Measurements from ENCODE around the gene TMEM266.

The TMEM266 gene

DNA sequence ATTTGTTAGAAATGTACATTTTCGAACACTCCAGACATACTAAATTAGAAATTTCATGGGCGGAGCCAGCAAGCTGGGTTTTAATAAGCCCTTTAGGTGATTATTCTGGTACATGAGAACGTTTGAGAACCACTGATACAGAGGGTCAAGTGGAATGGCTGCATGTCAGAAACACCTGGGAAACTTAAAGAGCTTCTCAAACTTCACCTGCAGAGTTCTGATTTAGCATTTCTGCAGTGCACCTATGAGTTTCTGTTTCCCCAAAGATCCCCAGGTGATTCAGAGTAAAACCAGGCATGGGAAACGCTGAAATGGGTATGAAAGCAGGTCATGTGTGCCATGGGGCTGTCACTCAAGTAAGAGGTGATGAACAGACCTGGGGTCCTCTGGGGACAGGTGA, 68.1 kb downstream of the TMEM266 start:
- H3K4me3 ChIP-seq (ENCODE audit: low read length): no peak overlapping the region
- DNase-seq (ENCODE audit: low read depth): no peak
- TF ChIP-seq, protein P1, sequence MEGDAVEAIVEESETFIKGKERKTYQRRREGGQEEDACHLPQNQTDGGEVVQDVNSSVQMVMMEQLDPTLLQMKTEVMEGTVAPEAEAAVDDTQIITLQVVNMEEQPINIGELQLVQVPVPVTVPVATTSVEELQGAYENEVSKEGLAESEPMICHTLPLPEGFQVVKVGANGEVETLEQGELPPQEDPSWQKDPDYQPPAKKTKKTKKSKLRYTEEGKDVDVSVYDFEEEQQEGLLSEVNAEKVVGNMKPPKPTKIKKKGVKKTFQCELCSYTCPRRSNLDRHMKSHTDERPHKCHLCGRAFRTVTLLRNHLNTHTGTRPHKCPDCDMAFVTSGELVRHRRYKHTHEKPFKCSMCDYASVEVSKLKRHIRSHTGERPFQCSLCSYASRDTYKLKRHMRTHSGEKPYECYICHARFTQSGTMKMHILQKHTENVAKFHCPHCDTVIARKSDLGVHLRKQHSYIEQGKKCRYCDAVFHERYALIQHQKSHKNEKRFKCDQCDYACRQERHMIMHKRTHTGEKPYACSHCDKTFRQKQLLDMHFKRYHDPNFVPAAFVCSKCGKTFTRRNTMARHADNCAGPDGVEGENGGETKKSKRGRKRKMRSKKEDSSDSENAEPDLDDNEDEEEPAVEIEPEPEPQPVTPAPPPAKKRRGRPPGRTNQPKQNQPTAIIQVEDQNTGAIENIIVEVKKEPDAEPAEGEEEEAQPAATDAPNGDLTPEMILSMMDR (conservative IDR thresholded peaks at IDR 0.05; ENCODE audit: low read depth, low read length): no peak

DNA sequence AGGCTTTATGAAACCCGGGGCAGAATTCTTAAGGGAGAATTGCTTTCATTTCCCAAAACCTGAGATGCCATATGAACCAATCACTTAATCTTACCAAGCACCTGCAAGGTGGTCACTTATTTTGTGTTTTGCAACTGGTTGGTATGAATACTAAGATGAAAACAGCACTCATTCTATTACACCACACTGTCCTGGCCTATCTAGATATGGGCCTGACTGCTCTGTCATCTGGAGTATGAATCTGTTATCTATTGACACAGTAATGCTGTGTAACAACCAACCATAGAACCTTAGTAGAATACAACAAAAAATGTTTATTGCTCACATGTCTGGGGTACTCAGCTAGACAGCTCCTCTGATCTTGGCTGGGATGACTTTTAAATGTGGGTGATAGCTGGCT, 74.8 kb downstream of the TMEM266 start:
- TF ChIP-seq, protein P1 (conservative IDR thresholded peaks at IDR 0.05; ENCODE audit: low read depth, low read length): no peak
- no peak overlapping the region for H3K4me3 ChIP-seq (ENCODE audit: low read length)
- DNase-seq (ENCODE audit: low read depth): no peak

DNA sequence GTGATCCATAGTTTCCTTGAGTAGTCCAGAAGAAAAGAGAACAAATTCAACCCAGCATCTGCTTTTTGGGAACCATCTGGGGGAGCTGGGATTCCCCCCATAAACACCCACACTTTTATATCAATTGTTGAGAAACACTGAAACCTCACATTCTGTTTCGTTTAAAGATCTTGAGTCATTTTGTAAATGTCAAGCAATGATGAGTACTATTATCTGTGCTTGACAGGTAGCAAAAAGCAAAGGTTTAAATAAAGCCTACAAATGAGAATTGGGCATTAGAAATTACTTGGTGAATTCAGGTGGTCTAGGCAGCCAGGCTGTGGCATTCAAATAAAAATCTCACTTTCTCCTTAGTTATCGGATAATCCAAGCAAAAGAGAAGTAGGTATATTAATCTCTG, 75.7 kb downstream of the TMEM266 start:
- DNase-seq (ENCODE audit: low read depth): no peak
- H3K4me3 ChIP-seq (ENCODE audit: low read length): no peak overlapping the region
- TF ChIP-seq, protein P1 (conservative IDR thresholded peaks at IDR 0.05; ENCODE audit: low read depth, low read length): no peak

DNA sequence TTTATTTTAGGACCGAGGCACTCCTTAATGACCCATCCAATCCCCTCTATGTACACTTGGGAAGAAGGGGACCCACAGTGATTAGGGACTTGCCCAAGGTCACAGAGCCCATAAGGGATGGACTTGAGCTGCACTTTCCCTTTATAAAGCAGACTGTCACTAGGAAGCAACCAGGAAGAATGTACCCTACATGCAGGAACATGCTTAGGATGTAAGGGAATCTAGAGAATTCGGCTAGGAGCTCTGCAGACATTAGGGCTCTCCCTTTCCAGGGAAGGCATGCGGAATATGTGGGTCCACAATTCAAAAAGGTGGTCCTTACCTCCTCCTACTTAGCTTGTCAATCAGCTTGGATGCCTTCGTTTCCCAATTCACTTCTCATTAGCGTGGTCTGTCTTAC, 78.7 kb downstream of the TMEM266 start:
- TF ChIP-seq, protein P1 (conservative IDR thresholded peaks at IDR 0.05; ENCODE audit: low read depth, low read length): no peak
- DNase-seq (ENCODE audit: low read depth): no peak
- H3K4me3 ChIP-seq (ENCODE audit: low read length): no peak overlapping the region

DNA sequence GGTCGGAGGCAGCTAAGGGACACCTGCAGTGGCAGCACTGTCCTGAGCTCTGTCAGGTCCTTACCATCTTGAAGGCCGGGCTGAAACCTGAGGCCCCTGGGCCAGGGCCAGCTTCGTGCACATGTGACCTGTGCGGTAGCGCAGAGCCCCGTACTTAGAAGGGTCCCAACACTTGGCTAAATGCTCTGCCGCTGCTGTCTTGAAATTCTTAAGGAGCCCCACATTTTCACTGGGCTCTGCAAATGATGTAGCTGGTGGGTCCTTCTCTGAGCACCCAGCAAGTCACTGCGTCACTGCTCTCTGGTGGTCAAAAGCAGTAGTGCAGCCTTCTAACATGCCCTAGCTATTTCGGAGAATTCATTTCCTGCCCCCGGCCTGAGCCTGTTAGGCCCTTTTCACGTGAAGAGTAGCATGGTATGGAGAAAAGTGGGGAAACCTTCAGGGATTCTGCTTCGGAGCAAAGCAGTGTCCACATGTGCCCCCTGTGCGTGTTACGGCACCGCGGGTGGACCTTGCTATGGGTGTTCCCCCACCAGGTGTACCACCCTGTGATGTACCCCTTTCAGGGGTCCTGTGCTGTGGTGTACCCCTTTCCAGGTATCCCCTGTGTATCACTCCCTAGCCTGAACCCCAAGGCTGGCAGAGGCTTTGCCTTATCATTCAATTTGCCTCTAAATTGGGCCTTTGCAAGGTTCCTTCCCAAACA, 79.7 kb downstream of the TMEM266 start:
- no peak overlapping the region for H3K4me3 ChIP-seq (ENCODE audit: low read length)
- TF ChIP-seq, protein P1 (conservative IDR thresholded peaks at IDR 0.05; ENCODE audit: low read depth, low read length): peak; percentile 99
- peak; percentile 12 for DNase-seq (ENCODE audit: low read depth)

DNA sequence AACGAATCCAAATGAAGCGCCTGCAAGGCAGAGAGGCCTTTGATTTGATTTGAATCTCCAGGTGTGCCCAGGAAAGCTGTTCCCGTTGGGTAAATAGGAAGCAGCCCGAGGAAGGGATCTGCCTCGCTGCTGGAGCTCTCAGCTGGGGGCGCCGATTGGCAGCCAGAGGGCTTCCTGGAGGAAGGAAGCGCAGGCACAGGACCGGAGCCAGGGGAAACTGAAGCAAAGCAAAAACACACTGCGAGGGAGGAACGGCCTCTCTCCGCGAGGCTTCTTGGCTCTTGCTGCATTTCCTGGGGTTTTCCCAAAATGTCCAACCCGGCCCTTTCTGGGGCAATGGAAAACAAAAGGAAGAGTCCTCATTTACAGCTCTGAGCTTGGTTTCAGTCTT, 80.3 kb downstream of the TMEM266 start:
- DNase-seq (ENCODE audit: low read depth): no peak
- no peak overlapping the region for H3K4me3 ChIP-seq (ENCODE audit: low read length)
- TF ChIP-seq, protein P1 (conservative IDR thresholded peaks at IDR 0.05; ENCODE audit: low read depth, low read length): no peak

DNA sequence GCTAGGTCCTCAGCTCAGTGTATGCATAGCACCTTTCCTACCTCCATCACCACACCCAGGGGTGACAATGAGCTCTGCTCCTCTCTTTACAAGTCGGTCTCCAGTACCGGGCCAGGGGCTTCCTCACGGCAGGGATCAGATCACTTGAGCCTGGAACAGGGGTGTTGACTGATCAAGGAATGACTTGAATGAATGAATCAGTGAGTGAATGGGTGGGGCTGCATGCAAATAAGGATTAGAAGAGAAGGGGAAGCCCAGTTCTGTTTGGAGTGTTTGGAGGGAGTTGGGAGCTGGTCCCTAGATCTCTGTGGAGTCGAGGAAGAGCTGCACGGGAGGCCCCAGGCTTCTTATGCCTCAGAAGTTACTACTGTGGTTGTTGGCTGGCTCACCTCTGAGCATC, 87.0 kb downstream of the TMEM266 start:
- DNase-seq (ENCODE audit: low read depth): no peak
- H3K4me3 ChIP-seq (ENCODE audit: low read length): no peak overlapping the region
- TF ChIP-seq, protein P1 (conservative IDR thresholded peaks at IDR 0.05; ENCODE audit: low read depth, low read length): no peak
